ENCODE results near the gene POLE3.
"Not testable (repeated sequence)": the region's sequence is repeated elsewhere in the genome, so short reads cannot be mapped to it uniquely, and the experiment has no call there.

Gene POLE3, protein sequence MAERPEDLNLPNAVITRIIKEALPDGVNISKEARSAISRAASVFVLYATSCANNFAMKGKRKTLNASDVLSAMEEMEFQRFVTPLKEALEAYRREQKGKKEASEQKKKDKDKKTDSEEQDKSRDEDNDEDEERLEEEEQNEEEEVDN

GRCh38 chr9:113410207-113410864 is at the start of gene POLE3, which contains the start of gene C9orf43:
Gene POLE3, minus strand, starts transcription at chr9:113410675. Its CDS starts 382 bp downstream, at chr9:113410293.
Gene C9orf43, plus strand, starts transcription at chr9:113410747. Its CDS starts 2,747 bp downstream, at chr9:113413494.
- DNase-seq (ENCODE audit: low read depth): peak; percentile 88

- no peak for DNase-seq (ENCODE audit: low read depth)
Observed at GRCh38 chr9:113456235-113456634, 45.8 kb upstream of the POLE3 start.

DNA sequence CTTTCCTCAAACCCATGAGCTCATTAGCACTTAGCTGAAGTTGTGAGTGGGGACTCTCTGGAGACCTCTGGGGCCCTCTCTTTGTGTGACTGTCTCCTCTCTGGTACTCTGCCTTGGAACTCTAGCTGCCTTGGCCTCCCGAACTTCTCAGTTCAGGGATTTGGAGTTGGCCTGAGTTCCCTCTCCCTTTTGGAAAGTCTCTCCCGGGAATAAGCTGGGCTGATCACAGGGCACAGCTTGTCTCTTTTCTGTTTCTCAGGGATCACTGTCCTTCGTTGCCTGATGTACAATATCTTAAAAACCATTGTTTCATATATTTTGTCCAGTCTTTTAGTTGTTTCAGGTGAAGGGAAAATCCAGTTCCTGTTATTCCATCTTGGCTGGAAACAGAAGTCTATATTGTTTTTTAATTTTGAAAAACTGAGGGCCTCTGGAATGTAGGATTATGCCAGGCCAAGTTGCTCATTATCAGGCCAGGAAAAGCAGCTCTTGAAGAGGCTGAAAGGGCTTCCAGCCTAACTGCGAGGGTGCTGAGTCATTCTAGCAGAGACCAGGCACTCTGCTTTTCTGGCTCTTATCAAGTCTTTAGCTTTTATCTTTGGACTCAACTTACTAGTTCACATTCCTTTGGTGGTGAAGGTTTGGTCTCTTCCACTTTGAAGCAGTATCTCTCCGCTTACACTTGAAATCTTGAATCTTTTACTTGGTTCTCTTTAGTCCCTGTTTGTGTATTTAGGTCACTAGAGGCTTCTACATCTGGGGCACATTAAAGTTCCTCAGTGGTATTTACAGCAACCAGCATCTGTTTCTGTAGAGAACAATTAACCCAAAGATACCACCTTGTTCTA is 44.7 kb upstream of the POLE3 start:
- DNase-seq (ENCODE audit: low read depth): no peak

- no peak for DNase-seq (ENCODE audit: low read depth)
Observed at GRCh38 chr9:113452113-113452605, 41.7 kb upstream of the POLE3 start.

DNA sequence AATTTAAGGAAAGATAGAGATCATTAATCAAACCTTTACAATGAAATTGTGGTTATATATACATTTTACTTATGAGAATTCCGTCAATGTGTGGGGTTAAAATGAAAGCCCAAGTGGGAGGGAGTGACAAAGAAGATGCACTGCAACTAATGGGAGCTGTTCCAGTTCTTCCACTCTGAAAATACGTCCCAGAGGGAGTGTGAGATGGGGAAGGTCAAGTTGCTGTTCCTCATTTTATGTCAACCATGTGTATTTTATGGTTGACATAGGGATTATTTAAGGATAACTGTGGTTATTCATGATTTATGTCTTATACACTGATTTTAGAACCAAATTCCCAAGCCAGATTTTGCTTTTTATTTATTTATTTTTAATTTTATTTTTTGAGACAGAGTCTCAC is 38.9 kb upstream of the POLE3 start:
- DNase-seq (ENCODE audit: low read depth): no peak

DNA sequence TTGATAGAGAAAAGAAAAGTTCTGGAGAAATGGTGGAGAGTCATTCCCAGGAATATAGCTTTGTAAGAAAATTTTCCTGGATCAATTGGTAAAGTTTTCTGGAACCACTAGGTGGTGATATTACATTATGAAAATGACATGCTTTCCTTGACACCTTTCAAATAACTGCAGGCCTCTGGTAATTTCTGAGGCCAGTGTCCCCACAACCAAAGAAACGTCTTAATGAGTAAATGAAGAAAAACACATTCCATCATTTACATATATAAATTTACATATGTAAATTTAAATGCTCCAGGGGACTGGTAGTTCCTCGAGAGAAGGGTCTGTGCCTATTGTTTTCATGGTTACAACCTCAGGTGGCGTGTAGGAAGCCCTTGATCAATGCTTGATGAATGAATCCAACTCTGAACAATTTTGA is 35.9 kb upstream of the POLE3 start:
- no peak for DNase-seq (ENCODE audit: low read depth)

- DNase-seq (ENCODE audit: low read depth): no peak
Observed at GRCh38 chr9:113444736-113445135, 34.3 kb upstream of the POLE3 start.

GRCh38 chr9:113437716-113438115 is 27.2 kb upstream of the POLE3 start:
- not testable (repeated sequence) for DNase-seq (ENCODE audit: low read depth)

DNA sequence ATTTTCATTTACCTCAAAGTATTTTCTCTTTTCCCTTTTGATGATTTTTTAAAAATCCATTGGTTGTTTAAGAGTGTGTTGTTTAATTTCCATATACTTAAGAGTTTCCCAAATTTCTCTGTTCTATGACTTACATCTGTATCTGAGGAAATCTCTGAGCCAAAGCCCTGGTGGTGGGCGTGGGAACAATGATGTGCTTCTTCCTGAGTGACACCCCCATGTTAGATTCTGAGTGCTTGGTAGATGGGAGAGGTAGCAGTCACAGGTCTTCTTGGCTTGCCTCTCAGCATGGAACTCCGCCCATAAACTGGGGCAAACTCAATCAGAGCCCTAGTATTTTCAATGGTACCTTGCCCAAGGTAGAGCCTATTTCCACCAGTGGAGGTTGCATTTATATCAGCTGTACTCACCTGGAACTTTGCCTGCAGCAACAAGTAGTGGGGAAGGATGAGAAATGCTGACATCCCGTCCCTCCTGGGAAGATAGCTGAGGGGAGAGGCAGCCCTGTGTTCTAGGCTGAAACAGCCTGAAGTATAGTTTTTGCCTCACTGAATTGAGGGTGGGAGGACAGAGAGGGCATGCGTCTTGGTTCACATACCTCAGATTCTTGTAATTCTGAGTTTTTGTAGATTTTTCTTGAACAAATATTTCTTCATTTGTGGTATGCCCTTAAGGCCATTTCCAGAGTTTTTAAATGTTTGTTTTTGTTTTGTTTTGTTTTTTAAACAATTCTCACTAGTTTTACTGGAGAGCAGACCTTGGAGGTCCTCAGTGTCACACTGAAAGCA is 26.4 kb upstream of the POLE3 start:
- DNase-seq (ENCODE audit: low read depth): no peak

DNA sequence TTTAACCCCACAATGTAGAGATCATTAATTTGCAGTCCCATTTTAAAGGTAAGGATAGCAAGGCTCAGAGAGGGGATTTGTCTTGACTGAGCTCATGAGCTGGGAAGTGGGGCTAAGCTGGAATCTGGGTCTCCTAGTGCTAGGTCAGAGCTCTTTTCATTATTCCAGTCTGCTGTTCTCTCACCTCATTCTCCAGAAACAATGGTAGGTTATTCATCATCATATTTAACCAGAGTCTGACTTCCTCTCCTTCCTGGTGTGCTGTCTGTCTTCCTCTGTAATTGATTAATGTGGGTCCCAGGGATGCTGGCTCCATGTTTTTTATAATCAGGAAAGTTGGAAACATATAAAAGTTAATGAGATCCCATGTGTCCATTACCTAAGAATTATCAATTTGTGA is 20.7 kb upstream of the POLE3 start:
- DNase-seq (ENCODE audit: low read depth): no peak

DNA sequence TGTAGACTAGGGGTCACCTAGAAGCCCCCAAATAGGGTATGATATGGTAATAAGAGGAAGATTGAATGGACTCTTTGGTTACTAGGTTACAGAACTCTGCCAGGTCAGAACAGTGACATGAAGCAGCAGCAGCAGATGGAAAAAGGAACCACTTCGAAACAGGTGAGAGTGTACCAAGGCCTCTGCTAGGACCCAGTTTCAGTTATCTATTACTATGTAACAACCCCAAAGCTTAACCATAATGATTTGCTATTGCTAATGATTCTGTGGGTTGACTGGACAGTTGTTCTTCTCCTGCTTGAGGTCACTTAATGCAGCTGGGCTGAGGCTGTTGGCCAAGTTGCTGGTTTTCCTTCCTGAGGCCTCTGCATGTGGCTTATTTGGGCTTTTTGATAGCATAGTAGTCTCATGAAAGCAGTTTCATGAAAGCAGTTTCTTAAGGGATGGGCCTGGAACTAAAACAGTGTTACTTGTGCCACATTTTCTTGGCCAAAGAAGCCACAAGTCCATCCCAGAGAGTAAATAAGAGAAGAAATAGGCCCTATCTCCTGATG is 17.7 kb upstream of the POLE3 start:
- DNase-seq (ENCODE audit: low read depth): no peak

GRCh38 chr9:113427629-113428028 is 17.2 kb upstream of the POLE3 start:
- no peak for DNase-seq (ENCODE audit: low read depth)

DNA sequence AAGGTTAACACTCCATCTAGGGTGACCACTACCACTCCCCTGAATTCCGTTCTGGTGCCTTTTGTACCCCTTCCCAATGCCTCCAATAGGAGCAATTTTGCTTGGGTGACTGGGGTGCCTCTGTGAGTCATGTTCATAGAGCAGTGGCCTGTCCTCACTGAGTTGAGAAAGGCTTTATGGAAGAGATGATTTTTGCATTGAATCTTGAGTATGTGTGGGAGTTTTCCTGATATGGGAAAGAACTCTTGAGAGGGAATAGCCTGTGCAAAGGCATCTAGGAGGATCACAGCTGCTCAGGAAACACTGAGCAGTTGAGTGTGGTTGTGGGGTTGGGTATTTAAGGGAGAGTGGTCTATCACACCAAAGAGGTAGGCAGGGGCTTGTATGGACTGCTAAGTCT is 16.2 kb upstream of the POLE3 start:
- DNase-seq (ENCODE audit: low read depth): no peak

DNA sequence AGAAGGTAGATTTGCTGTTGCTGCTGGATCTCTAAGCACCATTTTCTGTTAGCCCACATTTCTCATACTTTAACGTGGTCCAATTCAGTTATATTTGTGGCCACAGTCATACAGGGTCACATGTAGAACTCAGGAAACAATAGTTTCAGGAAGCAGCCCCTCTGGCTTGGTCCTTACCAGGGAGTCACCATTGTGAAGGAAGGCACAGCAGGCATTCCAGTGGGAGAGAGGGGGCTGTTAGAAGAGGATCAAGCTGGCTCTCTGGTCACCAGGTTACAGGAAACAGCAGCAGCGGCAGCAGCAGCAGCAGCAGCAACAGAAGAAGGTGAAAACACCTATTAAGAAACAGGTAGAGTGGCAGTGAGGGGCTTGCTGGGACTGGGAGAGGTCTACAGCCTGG is 14.6 kb upstream of the POLE3 start:
- DNase-seq (ENCODE audit: low read depth): no peak

DNA sequence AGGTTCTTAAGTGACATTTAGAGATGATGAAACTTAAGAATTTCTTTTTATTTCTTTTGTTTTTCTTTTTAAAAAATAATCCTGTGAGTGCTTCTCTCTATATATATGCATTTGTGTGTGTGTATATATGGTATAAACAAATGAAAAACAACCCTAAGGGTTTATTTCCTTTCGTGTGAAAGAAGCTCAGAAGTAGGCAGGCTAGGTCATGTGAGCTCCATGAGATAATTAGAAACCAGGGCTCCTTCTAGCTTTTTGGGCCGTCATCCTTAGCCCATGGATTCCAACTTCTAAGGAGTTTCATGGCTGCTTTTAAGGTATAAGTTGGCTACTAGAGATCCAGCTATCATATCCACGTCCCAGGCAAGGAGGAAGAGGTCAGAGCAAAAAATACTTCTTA is 11.3 kb upstream of the POLE3 start:
- DNase-seq (ENCODE audit: low read depth): no peak

DNA sequence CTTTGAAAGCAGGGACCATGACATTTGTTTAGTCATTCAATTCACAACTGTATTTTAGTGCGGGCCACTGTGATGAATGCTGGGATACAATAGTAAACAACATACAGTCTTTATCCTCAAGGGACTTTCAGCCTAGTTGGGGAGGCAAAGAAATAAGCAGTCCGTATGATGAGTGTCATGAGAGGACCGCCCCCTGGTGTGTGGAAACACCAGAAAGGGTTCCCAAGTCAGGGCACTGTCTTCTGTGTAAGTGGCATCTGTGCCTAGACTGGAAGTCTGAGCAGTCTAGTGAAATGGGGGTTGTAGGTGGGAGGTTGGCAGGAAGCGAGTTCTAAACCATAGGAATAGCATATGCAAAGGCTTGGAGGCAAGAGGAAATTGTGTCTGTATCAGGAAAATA is 6.9 kb upstream of the POLE3 start:
- no peak for DNase-seq (ENCODE audit: low read depth)

DNA sequence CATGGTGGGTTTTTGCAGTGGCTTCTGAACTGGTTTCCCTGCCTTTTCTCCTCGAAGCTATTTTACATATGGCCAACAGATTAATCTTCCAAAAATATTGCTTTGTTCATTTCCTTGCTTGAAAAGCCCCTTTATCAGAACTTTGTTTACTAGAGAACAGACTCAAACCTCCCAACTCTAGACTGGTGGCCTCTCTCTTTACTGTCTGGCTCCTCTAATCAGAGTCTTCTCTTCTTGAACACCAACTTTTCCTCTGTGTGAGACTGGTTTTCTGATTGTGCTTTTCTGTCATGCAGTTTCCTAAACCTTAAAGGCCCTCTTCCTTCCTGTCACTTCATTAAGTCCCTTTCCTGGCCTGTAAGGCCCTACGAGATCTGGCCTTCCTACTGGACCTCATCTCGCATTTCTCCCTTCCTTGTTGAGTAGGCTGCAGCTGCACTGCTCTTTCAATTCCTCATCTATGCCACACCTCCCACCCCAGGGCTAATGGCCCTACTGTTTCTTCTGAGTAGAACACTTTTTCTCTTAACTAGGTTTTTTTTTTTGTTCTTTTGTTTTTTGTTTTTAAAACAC is 5.8 kb upstream of the POLE3 start:
- no peak for DNase-seq (ENCODE audit: low read depth)

GRCh38 chr9:113409883-113410206 is 630 bp downstream of the POLE3 start:
- DNase-seq (ENCODE audit: low read depth): no peak

- DNase-seq (ENCODE audit: low read depth): no peak
Observed at GRCh38 chr9:113409481-113409880, 994 bp downstream of the POLE3 start.

DNA sequence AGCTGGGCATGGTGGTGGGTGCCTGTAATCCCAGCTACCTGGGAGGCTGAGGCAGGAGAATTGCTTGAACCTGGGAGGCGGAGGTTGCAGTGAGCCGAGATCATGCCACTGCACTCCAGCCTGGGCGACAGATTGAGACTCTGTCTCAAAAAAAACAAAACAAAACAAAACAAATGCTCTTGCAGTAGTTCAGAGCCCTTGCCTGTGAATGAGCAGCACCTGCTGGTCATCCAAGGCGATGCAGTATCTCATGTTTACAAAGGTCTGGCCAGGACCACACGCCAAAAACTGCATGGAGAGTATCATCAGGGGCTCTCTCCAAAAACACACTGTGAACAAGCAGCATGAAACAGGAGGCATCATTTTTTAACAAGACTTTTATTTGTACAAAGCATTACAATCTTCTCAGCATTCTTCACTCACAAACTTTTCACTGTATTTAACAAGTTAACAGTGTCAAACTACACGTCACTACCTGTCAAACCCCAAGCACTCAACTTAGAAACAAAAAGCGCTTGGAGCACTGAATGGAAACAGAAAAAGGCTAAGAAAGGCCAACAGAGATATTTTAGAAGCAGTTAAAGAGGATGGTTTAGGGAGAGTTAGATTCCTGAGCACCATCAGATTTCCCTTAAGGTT is 3.5 kb downstream of the POLE3 start:
- DNase-seq (ENCODE audit: low read depth): peak; percentile 21

DNA sequence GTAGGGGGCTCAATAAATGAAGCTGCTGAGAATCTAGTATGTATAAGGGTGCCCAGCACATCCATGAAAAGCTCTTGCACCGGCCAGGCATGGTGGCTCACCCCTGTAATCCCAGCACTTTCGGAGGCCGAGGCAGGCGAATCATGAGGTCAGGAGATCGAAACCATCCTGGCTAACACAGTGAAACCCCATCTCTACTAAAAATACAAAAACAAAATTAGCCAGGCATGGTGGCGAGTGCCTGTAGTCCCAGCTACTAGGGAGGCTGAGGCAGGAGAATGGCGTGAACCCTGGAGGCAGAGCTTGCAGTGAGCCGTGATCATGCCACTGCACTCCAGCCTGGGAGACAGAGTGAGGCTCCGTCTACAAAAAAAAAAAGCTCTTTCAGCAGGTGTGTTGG is 4.1 kb downstream of the POLE3 start:
- DNase-seq (ENCODE audit: low read depth): not testable (repeated sequence)

Measured in T-helper 22 cell (primary cell).